B cell (primary cell): Measurements from ENCODE around the gene DLG1. TPM values are rescaled to one million over a fixed set of nuclear protein-coding genes. Genes with fewer than 3 reads are reported as not detected.

ENCODE experiments used
- ATAC-seq: fragments of 200-7000 bp; cut with Tn5 transposase; one replicate; pipeline ENCODE4 v1.10.0; 2021; ENCODE audit warnings: low read depth, mild to moderate bottlenecking, moderate number of reproducible peaks, moderate library complexity
- CTCF ChIA-PET: fragments of 350-600 bp; sonication (Branson Sonifier 250); formaldehyde crosslinking; loops from one replicate; lab custom pipeline; 2021; ENCODE audit warnings: antibody characterized with exemption, inconsistent platforms; lab: Charles Lee
- POLR2A ChIA-PET: fragments of 350-600 bp; sonication (Branson Sonifier 250); formaldehyde crosslinking; loops from one replicate; lab custom pipeline; 2021; ENCODE audit warnings: antibody characterized with exemption; lab: Charles Lee
- DNase-seq: peaks from one replicate; pipeline ENCODE4 v3.0.0; 2013
- H2AFZ ChIP-seq: 2 replicates; pipeline ENCODE4 v1.6.1; 2012; ENCODE audit warnings: mild to moderate bottlenecking, low read depth, low read length; ENCODE audit not compliant: insufficient read depth, poor library complexity, severe bottlenecking
- H3K27ac ChIP-seq, 2 donors: 1 replicate in 1 of 2; 2 replicates in 1 of 2; pipeline ENCODE4 v1.5.1; 2012 to 2013; ENCODE audit warnings: low read length in 2 of 2, mild to moderate bottlenecking in 2 of 2, moderate library complexity in 1 of 2
- H3K27me3 ChIP-seq, 4 experiments: fragments of 200-600 bp in 1 of 4; sonication (generic) in 1 of 4; replicated peaks in 1 of 4; 1 replicate in 2 of 4; 2 replicates in 2 of 4; pipeline versions ENCODE4 v1.6.1 to v1.7.0; 2013 to 2016; ENCODE audit warnings: low read length in 3 of 4, mild to moderate bottlenecking in 2 of 4, mixed read lengths in 1 of 4, moderate library complexity in 1 of 4; ENCODE audit not compliant: insufficient read depth in 4 of 4, control insufficient read depth in 3 of 4; ENCODE audit errors: control extremely low read depth in 1 of 4
- H3K36me3 ChIP-seq, 2 experiments: replicated peaks in 1 of 2; 1 replicate in 1 of 2; 2 replicates in 1 of 2; pipeline versions ENCODE4 v1.6.1 to v1.7.1; 2013; ENCODE audit warnings: low read length in 1 of 2; ENCODE audit not compliant: insufficient read depth in 2 of 2, control insufficient read depth in 1 of 2; ENCODE audit errors: control extremely low read depth in 1 of 2, extremely low read depth in 1 of 2
- H3K4me1 ChIP-seq, 2 donors: fragments of 200-600 bp in 1 of 2; sonication (generic) in 1 of 2; 1 replicate in 1 of 2; 2 replicates in 1 of 2; pipeline versions ENCODE4 v1.5.1 to v1.6.1; 2013 to 2017; ENCODE audit warnings: low read length in 2 of 2; ENCODE audit not compliant: control insufficient read depth in 2 of 2, insufficient read depth in 2 of 2
- H3K4me2 ChIP-seq: replicated peaks from 2 replicates; pipeline ENCODE3; 2012; ENCODE audit warnings: mild to moderate bottlenecking, low read depth, low read length; ENCODE audit not compliant: poor library complexity, severe bottlenecking
- H3K4me3 ChIP-seq, 5 experiments: fragments of 200-600 bp in 1 of 5; sonication (generic) in 1 of 5; 1 replicate in 3 of 5; 2 replicates in 2 of 5; pipeline versions ENCODE4 v1.5.1 to v1.7.0; 2011 to 2016; ENCODE audit warnings: low read length in 4 of 5, mild to moderate bottlenecking in 4 of 5, low read depth in 2 of 5, control low read depth in 1 of 5, moderate library complexity in 1 of 5; ENCODE audit not compliant: insufficient read depth in 1 of 5; ENCODE audit errors: control extremely low read depth in 1 of 5, extremely low read depth in 1 of 5
- H3K79me2 ChIP-seq: fragments of 200-600 bp; sonication (generic); one replicate; pipeline ENCODE4 v1.6.0; 2016; ENCODE audit warnings: low read length; ENCODE audit not compliant: control insufficient read depth, insufficient read depth
- H3K9ac ChIP-seq: fragments of 200-600 bp; sonication (generic); 2 replicates; pipeline ENCODE4 v1.6.1; 2017; ENCODE audit warnings: mild to moderate bottlenecking, low read length, moderate library complexity
- H3K9me3 ChIP-seq, 3 donors: one replicate each; pipeline versions ENCODE4 v1.6.1 to v1.7.1; 2013; ENCODE audit warnings: low read length in 2 of 3; ENCODE audit not compliant: control insufficient read depth in 2 of 3, insufficient read depth in 1 of 3; ENCODE audit errors: control extremely low read depth in 1 of 3
- H4K20me1 ChIP-seq: 2 replicates; pipeline ENCODE4 v1.6.0; 2012; ENCODE audit warnings: mild to moderate bottlenecking, low read length; ENCODE audit not compliant: insufficient read depth, control insufficient read depth, poor library complexity, severe bottlenecking
- H3K27ac Mint-ChIP-seq: one replicate; pipeline ENCODE4 v1.8.0; 2021; ENCODE audit warnings: mixed read lengths
- H3K27me3 Mint-ChIP-seq: one replicate; pipeline ENCODE4 v1.8.0; 2021; ENCODE audit warnings: mixed read lengths
- H3K4me1 Mint-ChIP-seq: one replicate; pipeline ENCODE4 v1.8.0; 2021; ENCODE audit warnings: mixed read lengths
- H3K4me3 Mint-ChIP-seq: one replicate; pipeline ENCODE4 v1.8.0; 2021; ENCODE audit warnings: mixed read lengths
- H3K9me3 Mint-ChIP-seq: one replicate; pipeline ENCODE4 v1.8.0; 2022; ENCODE audit warnings: mixed read lengths; ENCODE audit not compliant: insufficient read depth
- CTCF ChIP-seq: fragments of 200-600 bp; IDR thresholded peaks from one replicate; pipeline ENCODE4 v1.8.0; 2022; ENCODE audit warnings: antibody characterized with exemption, mild to moderate bottlenecking
- EZH2 ChIP-seq: IDR thresholded peaks from 2 replicates; pipeline ENCODE4 v1.6.1; 2012; ENCODE audit warnings: borderline replicate concordance, low read depth, mild to moderate bottlenecking, moderate library complexity, low read length; ENCODE audit not compliant: insufficient read depth, poor library complexity, severe bottlenecking
- WGBS: methylation state at CpG from one replicate; pipeline ENCODE4 v1.1.5; 2013; ENCODE audit warnings: missing lambda C conversion rate; ENCODE audit not compliant: insufficient coverage; 5-methylcytosine and 5-hydroxymethylcytosine counted together
- intact Hi-C: fragments of 100-400 bp; cut with micrococcal nuclease; formaldehyde crosslinking; loops from one replicate; pipeline ENCODE4 v1.10.0; 2022
- polyA minus RNA-seq: library from RNA; depleted of rRNA, polyadenylated mRNA; stranded (reverse); fragments of >200 nt; gene quantifications from 2 replicates; pipeline ENCODE4 v1.2.3, GENCODE V29; 2012
- polyA plus RNA-seq: library from polyadenylated mRNA; depleted of rRNA; stranded (reverse); fragments of >200 nt; gene quantifications from 2 replicates; pipeline ENCODE4 v1.2.3, GENCODE V29; 2012
- total RNA-seq, 2 donors: library from RNA; stranded (reverse); fragments of 120-200 nt in 1 of 2; gene quantifications; 1 replicate in 1 of 2; 2 replicates in 1 of 2; pipeline versions ENCODE4 v1.2.3 to v1.2.4, GENCODE V29; 2013 to 2022

DLG1 gene
- total RNA-seq = 114 and 117 TPM in 2 replicates
- total RNA-seq (2013) = 54.0 TPM
- 23.4 and 32.5 TPM in 2 replicates for polyA plus RNA-seq
- polyA minus RNA-seq = 20.7 and 28.9 TPM in 2 replicates

DNA sequence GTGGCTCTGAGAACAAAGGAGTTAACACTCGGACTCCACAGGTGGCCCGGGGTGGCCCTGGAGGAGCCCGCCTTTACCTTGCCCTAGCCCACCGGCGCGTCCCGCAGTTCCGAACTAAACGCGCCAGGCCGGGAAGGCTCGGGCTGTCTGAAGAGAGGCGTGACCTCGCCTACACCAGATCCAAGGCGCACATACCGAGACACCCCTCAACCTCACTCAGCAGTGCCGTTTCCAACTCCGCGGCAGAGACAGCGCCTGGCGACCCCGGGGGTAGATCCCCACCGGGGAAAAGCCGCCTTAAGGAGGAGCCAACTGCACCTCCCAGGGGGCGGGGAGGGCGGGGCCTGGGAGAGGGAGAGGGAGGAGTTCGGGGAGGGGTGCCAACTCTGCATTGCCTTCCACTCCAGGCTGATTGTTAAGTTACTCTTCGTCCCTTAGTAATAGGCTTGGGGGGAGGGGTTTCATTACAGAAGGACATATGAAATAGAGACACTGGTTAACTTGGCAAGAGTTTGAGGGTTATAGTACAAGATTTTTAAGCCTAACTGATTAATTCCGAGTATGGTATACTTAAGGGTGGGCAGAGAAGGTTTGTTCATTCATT is at the start of gene DLG1:
Gene DLG1 (minus strand): TSS at position 272 of the 604 bp plus-strand sequence. CDS start 1,408 bp downstream, outside the sequence.
- POLR2A ChIA-PET = interaction anchor here (0.7 kb wide), 1 partner anchor 376 kb away, joined by 6 read pairs; no protein-coding TSS in a partner anchor
- no peaks in the 10 kb centered on the region for H4K20me1 ChIP-seq
- TF ChIP-seq EZH2 = no peak
- H3K27me3 Mint-ChIP-seq = peaks cover 27% of the 10 kb centered on the region
- H3K4me3 ChIP-seq = peak within 1 kb of the TSS; percentile 82 to 97 (median 95)
- peak; percentile 86 for DNase-seq
- peak within 1 kb of the TSS; percentile 94 for H2AFZ ChIP-seq
- H3K9me3 Mint-ChIP-seq = no peaks in the 10 kb centered on the region
- H3K9ac ChIP-seq = peak within 1 kb of the TSS; percentile 90
- peak within 1 kb of the TSS; percentile 97 for H3K4me3 Mint-ChIP-seq
- peaks cover 0 to 6% of the 10 kb centered on the region in 2 experiments for H3K36me3 ChIP-seq
- peaks cover 4% of the 10 kb centered on the region for H3K79me2 ChIP-seq
- no peaks in the 10 kb centered on the region for H3K9me3 ChIP-seq
- peaks cover 0 to 19% (median 11%) of the 10 kb centered on the region in 4 experiments for H3K27me3 ChIP-seq
- 0% methylated on average over 16 of the region's 29 CpGs for WGBS
- peak within 1 kb of the TSS; percentile 69 to 79 for H3K27ac ChIP-seq
- peak; percentile 67 for ATAC-seq
- peaks cover 15 to 20% of the 10 kb centered on the region in 2 donors for H3K4me1 ChIP-seq
- peak within 1 kb of the TSS; percentile 88 for H3K4me2 ChIP-seq
- peaks cover 26% of the 10 kb centered on the region for H3K4me1 Mint-ChIP-seq
- CTCF ChIA-PET = interaction anchor here (3.4 kb wide), 1 partner anchor 41 kb away, joined by 16 read pairs; no protein-coding TSS in a partner anchor
- intact Hi-C loops = loop anchor here (1.0 to 10.0 kb wide), 4 partner anchors 41 to 794 kb away; partner anchors contain the start of genes BDH1, RNF168 and RUBCN
- H3K27ac Mint-ChIP-seq = peak within 1 kb of the TSS; percentile 95

- Mint-ChIP-seq H3K4me1 (no peaks in the 10 kb centered on the region), H3K27ac (no peak overlapping the region), H3K27me3 (peaks cover 22% of the 10 kb centered on the region), H3K9me3 (no peaks in the 10 kb centered on the region), H3K4me3 (no peak overlapping the region)
- Histone ChIP-seq H3K36me3 (no peaks in the 10 kb centered on the region), H2AFZ (no peak overlapping the region), H3K9me3 (no peaks in the 10 kb centered on the region), H3K4me2 (no peak overlapping the region), H3K4me3 (no peak overlapping the region), H3K9ac (no peak overlapping the region), H3K4me1 (no peaks in the 10 kb centered on the region), H3K27ac (no peak overlapping the region), H3K79me2 (no peaks in the 10 kb centered on the region), H3K27me3 (no peaks in the 10 kb centered on the region), H4K20me1 (no peaks in the 10 kb centered on the region)
- ATAC-seq (no peak), DNase-seq (no peak)
- intact Hi-C loops = no loop called here
- TF ChIP-seq CTCF (no peak), EZH2 (no peak)
- CTCF ChIA-PET = no interaction called here
- 96% methylated on average over 4 of the region's 6 CpGs for WGBS
- POLR2A ChIA-PET = no interaction called here
Measured at GRCh38 chr3:197348014-197348413, 49.6 kb upstream of the DLG1 start.
